Measurements from ENCODE around the gene PFDN4. TPM values are rescaled to one million over a fixed set of nuclear protein-coding genes. Genes with fewer than 3 reads are reported as not detected.

The PFDN4 gene
- total and polyA plus RNA-seq, 12 donors: 18.7 to 103 (median 44.2) TPM

DNA sequence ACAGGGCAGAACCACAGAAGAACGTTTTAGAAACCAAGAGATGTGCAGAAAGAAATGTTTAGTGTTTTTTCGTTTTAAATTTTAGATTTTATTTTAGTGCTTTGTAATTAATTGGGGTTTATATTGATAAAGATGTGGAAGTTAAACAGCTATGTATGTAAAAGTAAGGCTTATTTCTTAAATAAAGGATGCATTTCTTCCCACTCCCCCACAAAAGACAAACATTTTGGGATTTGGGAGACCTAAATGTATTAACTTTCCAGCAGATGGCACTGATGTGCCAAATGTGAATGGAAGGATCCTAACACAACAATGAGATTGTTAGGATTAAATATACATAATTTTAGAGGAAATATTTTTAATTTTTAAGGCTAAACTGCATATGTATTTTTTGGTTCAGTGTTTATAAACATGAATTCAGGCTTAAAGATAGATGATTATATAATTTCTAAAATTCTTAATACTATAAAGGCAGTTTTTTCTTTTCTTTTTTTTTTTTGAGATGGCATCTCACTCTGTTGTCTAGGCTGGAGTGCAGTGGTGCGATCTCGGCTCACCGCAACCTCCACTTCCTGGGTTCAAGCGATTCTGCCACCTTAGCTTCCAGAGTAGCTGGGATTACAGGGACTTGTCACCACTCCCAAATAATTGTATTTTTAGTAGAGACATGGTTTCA, 12.0 kb downstream of the PFDN4 start:
- WGBS, 4 donors: 71 to 78% (median 76%) methylated on average over 6 of the region's 6 CpGs
- DNase-seq: no peak
- Histone ChIP-seq H3K9me3 (replicated peaks in 1 of 3) (no peaks in the 10 kb centered on the region), H3K4me1 (replicated peaks in 1 of 2) (peaks cover 9 to 16% of the 10 kb centered on the region in 2 donors), H3K27ac (no peak overlapping the region), H3K27me3 (no peaks in the 10 kb centered on the region), H3K36me3 (replicated peaks in 1 of 2) (peaks cover 0 to 6% of the 10 kb centered on the region in 2 donors), H3K4me3 (no peak overlapping the region)
- intact Hi-C loops (cut with DNase I): loop anchor here (5.0 kb wide), 1 partner anchor 422 kb away; no protein-coding TSS in a partner anchor
- TF ChIP-seq CTCF (IDR thresholded peaks at IDR 0.05) (peak; percentile 13 to 67 (median 56)), POLR2A (IDR thresholded peaks at IDR 0.05) (no peak)

DNA sequence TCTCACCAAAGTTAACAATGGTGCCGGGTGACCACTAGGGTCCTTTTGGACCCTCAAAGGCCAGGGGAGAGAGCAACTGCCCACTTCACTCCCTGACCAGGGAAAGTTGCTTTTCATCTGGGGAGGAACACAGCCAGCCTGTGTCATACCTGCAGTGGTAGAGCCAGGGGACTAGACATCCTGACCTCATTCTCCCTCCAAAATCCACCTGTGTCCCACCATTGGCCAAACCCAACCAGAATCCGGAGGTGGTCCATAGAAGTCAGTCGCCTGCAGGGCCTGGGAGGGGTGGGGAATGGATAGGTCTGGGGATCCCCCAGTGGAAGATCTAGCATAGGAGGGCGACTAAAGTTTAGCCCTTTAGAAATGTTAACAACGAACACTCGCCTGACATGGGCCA, 12.8 kb downstream of the PFDN4 start:
- TF ChIP-seq CTCF (IDR thresholded peaks at IDR 0.05) (no peak), POLR2A (IDR thresholded peaks at IDR 0.05) (no peak)

DNA sequence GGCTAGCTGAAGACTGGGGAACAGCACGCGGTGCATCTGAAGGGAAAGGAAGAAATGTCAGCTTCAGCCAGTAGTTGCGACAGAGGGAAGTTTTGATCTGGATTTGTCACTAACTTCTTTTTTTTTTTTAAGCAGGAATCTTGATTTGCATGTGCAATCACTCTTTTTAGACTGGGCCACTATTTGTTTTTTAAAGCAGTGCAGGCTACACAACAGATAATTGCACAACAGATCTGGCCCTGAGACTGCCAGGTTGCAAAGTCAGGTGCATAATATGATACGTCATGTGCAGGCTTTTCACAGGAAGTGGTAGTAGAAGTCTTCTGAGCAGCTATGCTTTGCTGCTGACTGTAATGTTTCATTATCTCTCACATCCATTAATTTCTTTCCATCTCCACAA, 13.5 kb downstream of the PFDN4 start:
- H3K27ac ChIP-seq: no peak overlapping the region
- WGBS, 4 donors: 61 to 77% (median 73%) methylated on average over 4 of the region's 4 CpGs
- intact Hi-C loops (cut with DNase I): loop anchor here (5.0 kb wide), 1 partner anchor 421 kb away; no protein-coding TSS in a partner anchor
- no peaks in the 10 kb centered on the region for H3K9me3 ChIP-seq (replicated peaks in 1 of 3)
- H3K36me3 ChIP-seq (replicated peaks in 1 of 2): peaks cover 0 to 6% of the 10 kb centered on the region in 2 donors
- DNase-seq: no peak
- TF ChIP-seq CTCF (IDR thresholded peaks at IDR 0.05): no peak
- no peak overlapping the region for H3K4me3 ChIP-seq
- H3K27me3 ChIP-seq: no peaks in the 10 kb centered on the region
- H3K4me1 ChIP-seq (replicated peaks in 1 of 2): peaks cover 9 to 16% of the 10 kb centered on the region in 2 donors

More for the DNA sequence above, 12.8 kb downstream of the PFDN4 start:
- Histone ChIP-seq H3K36me3 (replicated peaks in 1 of 2) (peaks cover 0 to 6% of the 10 kb centered on the region in 2 donors), H3K9me3 (replicated peaks in 1 of 3) (no peaks in the 10 kb centered on the region), H3K4me1 (replicated peaks in 1 of 2) (peaks cover 9 to 16% of the 10 kb centered on the region in 2 donors), H3K4me3 (no peak overlapping the region), H3K27ac (no peak overlapping the region), H3K27me3 (no peaks in the 10 kb centered on the region)
- no peak for DNase-seq
- intact Hi-C loops (cut with DNase I): loop anchor here (5.0 kb wide), 1 partner anchor 422 kb away; no protein-coding TSS in a partner anchor
- WGBS, 4 donors: 90 to 98% (median 93%) methylated on average over 6 of the region's 6 CpGs

DNA sequence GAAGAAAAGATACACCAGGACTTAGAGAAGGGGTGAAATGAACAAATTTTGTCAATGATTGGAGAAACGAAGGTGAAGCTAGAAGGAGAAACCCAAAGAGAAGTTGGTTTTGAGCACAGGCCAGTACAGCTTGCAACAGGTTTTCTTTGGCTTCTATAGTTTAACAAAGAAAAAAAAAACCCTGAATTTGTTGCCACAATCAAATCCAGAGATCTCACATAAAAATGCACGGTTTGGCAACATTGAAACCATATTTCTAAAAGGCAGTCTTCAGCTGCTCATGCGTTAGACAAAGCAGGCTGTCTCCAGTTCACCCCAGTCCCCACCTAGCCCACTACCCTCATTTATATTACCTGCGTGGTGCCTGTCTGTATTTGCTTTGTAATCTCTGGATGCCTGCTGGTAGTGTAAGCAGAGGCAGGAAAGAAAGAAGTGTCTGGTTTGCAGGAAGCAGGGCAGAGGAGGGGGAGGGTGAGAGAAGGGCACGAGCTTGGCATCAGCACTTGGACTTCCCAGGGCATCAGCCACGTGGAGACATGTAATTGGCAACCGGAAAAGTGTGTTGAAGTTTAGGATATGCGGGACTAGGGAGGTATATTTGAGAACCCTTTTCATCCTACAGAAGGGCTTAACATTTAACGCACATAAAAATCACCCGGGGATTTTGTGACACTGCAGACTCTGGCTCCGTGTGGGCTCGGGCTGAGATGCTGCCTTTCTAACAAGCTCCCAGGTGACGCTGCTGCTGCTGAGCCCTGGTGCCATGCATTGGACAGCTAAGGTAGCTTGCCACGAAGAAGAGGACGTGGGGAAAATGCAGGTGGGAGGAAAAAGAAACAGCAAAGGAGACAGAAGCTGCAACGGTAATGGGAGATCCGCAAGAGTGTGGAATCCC, 14.4 kb downstream of the PFDN4 start:
- no peak overlapping the region for H3K4me3 ChIP-seq
- TF ChIP-seq POLR2A (IDR thresholded peaks at IDR 0.05): no peak
- no peak for TF ChIP-seq CTCF (IDR thresholded peaks at IDR 0.05)
- no peak overlapping the region for H3K27ac ChIP-seq
- H3K36me3 ChIP-seq (replicated peaks in 1 of 2): peaks cover 0 to 5% of the 10 kb centered on the region in 2 donors
- H3K4me1 ChIP-seq (replicated peaks in 1 of 2): peaks cover 9 to 16% of the 10 kb centered on the region in 2 donors
- WGBS, 4 donors: 65 to 73% (median 66%) methylated on average over 17 of the region's 17 CpGs
- H3K27me3 ChIP-seq: no peaks in the 10 kb centered on the region
- no peak for DNase-seq
- no peaks in the 10 kb centered on the region for H3K9me3 ChIP-seq (replicated peaks in 1 of 3)
- intact Hi-C loops (cut with DNase I): loop anchor here (5.0 kb wide), 1 partner anchor 420 kb away; no protein-coding TSS in a partner anchor
